HG03066 (cell line): ENCODE measurements around the gene TRIP11.

Source experiments
- ATAC-seq: cut with Tn5 transposase; IDR thresholded peaks from one replicate; pipeline ENCODE4 v1.9.1; 2021; ENCODE audit warnings: low read depth; ENCODE audit not compliant: unreplicated experiment

TRIP11 gene

DNA sequence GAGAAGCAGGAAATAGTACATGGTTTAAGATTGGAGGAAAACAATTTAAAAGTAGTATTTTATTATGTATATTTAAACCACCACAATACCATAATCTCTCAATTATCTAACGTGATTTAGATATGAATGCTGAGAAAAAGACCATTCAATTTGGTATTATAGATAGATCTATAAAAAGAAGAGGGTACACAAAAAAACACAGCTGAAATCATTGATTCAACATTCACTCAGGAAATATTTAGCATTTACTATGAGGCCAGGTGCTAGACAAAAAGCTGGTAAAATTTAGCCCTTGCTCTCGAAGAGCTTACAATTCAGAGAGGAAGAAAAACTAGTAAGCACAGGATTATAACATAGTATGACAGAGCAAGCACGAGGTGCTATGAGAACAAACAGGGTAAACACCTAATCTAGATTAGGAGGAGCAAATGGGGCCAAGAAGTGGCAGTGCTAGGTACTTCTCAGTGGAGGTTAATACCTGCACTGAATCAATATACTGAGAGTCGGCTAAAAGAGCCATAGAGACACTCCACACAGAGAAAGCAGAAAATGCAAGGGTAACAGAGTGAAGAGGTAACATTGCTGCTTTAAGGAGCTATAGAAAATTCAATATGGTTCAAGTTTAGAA is 27.6 kb downstream of the TRIP11 start:
- ATAC-seq: no peak

DNA sequence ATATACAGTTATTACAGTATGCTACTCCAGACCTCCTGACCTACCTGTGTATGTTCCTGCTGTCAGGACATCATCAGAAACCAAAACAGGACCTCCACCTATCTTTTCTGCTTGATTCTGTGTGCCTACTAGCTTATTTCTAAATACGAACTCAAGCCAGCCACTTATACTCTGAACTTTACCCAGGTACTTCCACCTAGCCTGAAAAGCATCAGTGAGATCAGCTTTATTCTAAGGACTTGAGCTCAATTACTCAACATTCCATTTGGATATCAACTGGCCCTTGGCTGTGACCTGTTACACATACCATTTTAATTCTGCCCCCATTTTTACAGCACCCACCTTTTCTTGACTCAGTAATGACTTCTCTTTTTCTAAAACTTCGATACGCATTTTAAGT is 29.2 kb downstream of the TRIP11 start:
- ATAC-seq: no peak

DNA sequence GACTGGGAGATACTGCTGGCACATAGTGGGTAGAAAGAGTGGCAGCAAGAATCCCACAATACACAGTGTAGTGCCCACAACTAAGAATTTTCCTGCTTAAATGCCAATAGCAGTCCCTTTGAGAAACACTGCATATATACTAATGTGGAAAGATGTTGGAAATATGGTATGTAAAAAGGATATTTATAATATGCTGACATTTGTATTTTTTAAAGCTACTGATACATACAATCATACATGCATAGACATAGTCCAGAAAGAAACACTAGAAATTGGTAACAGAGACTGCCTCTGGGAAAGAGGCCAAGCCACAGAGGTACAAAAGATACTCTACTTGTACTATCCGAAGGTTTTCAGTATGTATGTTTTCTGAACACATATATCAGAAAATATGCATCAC is 30.3 kb downstream of the TRIP11 start:
- ATAC-seq: no peak

DNA sequence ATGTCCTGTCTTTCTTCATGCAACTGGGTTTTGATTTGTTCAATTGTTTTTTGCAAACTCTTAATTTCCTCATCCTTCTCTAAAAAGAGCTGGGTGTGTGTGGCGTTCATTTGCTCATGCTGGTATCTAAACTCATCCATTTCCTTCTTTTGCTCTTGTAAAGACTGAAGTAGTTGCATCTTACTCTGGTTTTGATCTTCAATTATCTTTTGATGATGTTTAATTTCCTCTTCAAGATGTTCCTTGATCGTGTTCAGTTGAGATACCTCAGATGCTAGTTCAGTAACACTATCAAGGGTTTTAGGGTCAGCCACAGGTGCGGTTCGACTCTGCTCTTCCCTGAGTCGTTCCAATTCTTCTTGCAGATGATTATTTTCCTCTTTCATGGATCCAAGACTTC is 34.8 kb downstream of the TRIP11 start:
- no peak for ATAC-seq

DNA sequence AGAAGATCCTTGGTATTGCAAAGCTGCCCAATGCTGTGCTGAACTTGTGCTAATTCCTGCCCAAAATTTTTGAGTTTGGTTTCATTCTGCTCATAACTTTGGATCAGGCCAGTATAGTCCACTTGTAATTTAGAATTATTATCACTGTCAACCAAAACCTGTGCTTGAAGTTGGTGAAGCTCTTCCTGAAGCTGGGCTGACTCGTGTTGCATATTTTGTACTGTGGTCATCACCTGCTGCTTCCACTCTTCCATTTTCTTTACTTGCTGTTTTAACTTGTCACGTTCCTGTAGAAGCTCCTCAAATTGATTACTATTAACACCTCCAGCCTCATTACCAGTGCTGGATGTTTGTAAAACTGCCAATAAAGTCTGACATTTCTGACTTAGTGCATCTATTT is 35.8 kb downstream of the TRIP11 start:
- ATAC-seq: no peak

DNA sequence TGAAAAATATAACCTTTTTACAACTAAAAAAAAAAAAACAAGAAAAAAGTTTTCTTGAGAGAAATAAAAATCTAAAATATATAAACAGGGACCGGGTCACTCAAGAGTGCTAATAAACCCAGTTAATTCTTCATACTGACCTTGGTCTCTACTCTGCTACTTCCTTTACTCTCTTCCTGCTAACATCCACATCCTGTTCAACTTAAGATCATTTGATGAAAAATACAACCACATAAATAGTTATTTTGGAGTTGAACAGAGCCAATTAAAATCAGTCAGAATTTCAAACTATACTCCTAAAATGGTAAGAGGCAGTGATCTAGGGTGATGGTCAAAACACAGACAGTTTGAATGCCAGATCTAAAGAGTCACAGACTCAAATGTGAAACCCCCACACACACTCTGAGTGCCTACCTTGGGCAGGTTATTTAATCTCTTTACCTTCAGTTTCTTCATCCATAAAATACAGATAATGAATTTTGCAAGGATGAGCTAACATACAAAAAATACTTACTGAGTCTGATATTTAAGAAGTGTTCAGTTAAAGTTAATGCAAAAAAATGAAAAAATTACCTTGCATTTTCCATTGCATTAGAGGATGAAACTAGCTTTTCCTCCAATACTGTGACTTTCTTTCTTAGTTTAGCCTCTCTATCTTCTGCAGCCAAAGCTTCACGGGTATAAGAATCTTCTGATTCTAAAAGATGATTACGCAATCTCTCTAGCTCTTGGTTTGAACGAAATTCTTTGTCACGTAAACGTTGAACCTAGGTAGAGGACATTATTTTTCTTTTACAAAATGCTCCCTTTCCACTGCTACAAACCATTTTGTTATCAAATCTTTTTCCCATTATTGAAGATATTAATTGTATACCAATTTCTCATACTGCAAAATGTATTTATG is 40.9 kb downstream of the TRIP11 start:
- no peak for ATAC-seq

DNA sequence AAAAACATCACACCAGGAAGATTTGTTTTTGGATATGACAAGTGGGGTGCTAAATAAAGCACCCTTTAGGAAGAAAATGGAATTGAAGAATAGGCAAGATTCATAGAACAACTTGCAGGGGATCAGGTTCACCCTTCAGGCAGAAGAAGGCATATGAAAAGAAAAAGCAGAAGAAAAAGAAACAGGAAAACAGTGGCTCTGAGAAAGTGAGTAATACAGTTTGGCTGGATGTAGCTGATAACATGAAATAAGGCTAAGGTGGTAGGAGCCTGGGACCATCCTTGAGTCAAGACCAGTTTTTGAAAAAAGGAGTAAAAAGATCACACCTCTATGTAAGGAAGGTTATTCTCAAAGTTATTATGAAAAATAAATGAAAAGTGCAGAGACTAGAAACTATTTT is 42.4 kb downstream of the TRIP11 start:
- ATAC-seq: no peak

DNA sequence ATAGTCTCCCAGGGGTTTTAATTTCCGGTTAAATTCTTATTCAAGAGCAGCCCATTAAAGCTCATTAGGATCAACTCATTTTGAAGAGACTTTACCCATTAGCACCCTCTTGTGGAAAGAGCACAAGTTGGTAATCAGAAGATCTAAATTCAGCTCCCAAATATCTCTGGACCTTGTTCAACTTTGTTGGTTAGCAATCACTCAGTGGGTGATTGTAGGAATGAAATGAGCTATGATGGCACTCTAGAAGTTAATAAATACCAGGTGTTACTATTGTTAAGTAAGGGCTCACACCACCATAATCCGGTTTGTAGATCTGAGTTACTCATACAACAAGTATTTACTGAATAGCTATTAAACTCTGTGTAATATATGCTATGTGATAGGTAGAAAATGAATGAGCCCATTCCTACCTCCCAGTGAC is 42.9 kb downstream of the TRIP11 start:
- no peak for ATAC-seq

DNA sequence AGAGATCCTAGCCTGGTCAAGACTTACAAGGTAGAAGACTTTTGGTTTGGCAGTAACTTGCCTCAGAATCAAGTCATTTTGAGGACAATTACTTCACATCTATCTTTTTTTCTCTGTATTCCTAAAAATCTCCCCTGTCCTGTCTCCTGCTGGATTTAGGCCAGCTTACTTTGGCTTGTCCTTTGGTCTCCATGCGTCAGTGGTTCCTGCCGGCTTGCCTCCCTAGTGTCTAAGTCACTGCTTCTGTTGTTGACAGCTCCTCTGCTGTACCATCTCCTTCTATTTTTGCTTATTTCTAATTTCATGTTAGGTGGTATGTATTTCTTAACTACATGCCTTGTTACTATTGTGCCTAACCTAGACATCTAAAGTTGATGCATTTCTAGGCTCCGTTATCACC is 52.7 kb downstream of the TRIP11 start:
- no peak for ATAC-seq

DNA sequence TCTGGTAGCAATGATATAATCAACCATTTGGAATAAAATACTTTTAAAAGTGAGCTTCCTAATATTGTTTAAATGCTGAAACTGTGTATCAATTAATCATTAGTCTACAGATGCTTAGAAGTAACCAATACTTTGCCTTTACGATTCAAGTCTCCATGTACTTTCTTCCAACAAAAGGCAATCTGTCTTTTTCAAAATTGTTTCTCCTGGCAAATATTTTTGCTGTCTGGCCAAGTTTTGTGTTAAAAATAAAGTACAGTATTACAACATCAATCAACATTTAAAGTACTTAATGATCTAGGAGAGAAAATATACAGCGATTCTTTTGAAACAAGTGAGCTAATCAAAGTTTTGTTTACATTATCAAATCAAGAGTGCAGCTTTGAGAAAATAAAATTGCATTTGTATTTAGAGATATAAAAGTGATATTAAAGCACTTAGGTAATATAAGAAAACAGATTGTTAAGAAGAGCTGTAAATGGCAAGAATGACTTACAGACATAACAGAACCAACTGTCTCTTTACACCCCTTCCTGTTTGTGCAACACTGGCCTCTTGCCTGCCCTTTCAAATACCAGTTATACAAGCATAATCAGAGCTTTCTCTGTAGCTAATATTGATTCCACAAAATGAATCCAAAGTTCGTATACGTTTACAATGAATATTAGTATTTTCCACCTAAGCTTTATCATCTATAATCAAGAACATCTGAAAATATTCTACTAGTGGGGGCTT is 54.2 kb downstream of the TRIP11 start:
- no peak for ATAC-seq

DNA sequence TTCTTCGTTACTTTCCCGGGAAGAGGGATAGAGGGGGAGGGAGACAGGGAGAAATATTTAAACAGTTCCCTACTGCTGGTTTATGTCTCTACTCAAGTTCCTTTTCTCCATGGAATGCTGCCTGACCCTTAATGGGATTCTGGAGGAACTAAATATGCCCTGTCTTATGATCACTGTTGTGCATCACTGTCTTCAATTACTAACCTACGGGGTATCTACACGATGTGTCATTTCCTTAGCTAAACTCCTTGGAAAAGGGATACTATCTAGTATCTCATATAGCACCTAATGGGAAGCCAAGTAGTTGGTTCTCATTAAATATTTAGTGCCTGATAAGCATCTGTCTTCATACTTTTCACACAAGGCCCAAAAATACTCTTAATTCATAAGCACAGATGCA is 54.9 kb downstream of the TRIP11 start:
- no peak for ATAC-seq

DNA sequence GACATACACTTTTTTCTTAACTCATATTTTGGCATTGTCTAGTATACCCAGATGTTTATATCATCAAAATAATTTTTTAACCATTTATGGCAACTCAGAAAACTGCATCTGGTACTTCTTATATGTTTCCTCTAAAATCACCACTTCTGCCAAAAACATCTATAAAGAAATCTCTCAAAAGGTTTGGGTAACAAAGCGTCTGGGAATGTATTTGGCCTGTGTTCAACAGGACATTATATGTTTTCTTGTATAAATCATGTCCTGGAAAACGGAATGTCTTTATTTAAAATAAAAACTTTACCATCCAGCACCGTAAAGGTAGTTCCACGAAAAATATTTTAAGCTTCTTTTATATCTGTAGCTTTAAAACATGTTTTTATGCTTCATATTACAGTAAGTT is 56.3 kb downstream of the TRIP11 start:
- ATAC-seq: no peak

DNA sequence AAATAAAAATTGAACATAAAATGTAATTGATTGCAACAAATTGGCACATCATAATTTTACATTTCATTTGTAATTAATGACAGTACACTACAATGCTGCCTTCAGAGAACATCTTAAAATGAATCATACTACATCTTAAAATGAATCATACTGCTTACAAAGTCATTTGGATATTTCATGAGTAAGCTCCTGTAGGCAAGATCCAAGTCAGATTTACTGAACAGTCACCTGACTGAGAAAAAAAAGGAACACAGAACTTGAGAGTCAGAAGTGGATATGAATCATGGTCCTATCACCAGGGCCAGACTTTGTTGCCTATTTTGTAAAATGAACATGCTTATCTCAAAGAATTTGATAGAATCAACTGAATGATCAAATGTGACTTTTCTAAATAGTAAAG is 59.7 kb downstream of the TRIP11 start:
- ATAC-seq: no peak

DNA sequence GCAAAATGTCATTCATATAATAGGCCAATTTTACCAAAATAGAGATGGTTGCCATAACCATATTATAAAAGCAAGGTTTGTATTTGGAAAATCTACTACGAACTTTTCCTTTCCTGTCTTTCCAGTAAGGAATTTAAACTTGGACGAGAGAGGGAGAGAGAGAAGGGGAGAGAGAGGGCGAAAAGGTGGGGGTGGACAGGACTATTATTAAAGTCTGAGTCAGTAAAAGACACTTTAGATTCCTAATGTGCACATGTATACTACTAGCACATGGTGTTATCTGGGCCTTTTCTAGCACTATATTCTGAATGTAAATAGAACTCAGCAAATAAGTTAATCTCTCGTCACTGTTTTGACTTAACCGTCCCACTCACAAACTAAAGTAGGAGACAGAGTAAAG is 62.0 kb downstream of the TRIP11 start:
- ATAC-seq: no peak

DNA sequence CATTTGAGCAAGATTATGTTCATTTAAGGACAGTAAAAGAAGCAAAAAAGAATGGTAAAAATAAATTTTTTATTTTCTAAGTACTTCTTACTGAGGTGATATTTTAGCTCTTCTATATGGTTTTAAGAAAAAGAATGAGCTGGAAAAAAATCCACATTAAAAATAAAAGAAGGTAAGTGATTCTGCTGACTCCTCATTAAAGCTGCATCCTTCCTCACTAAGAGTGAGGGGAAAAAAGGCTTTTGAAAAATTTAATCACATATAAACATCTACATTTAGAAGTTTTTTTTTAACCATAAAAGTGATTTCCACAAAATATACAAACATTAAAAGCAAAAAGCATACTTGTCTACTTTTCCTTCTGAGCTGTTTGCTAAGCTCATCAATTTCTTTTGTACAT is 64.1 kb downstream of the TRIP11 start:
- ATAC-seq: no peak

DNA sequence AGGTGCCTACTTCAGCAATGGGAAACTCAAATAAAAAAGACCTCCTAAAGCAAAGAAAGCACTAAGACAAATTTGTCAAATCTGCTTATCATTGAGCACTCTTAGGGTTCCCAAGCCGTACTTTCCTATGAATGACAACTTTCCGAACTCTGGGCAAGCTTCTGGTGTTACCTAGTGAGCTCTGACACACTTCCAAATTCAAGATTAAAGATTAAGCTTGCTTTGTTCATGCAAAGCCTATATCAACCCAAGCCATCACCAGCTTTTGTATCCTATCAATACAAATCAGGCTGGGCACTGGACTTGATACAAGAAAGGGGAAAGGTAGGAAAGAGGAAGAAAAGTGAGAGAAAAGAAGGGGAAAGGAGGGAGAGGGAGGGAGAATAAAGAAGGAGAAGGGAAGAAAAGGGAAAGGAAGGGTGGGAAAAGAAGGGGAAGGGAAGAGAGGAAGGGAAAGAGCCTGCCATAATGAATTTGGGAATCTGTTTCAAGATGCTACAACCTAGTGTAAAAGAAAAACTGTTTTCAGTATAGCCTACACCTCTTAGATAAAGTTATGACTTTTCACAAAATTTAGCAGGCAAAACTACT is 68.6 kb downstream of the TRIP11 start:
- ATAC-seq: no peak

DNA sequence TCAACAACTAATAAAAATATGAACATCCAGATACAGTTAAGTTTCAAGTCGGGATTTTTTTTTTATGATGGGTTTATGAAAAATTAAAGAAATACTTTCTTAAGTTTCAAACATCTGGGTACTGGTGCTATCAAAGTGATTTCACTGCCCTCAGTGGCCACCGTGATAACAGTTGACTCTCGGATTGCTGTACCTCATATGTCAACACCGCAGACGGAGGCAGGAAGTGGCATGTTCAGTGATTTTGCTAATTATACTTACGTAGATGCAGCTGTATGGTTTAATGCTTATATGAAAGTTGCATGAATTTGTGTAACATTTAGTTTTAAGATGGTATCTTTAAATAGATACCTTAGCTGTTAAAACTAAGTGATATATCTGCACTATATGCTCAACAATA is 71.6 kb downstream of the TRIP11 start:
- ATAC-seq: no peak

DNA sequence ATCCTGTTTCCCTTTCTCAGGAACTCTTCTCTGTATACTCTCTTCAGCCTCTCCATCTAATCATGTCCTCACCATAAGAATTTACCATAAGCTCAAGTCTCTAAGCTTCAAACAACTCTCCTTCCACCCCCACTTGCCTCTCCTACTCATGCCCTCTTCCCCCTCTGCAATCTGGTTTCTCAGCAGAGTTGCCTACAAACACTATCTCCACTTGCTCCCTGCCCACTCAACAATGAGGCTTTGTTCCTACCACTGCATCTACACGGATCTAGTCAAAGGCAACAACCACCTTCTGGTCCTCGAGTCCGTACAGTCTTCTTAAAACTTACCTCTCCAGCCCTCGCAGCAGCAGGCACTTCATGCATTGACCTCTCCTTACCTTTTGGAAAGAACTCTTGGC is 75.1 kb downstream of the TRIP11 start:
- ATAC-seq: no peak

DNA sequence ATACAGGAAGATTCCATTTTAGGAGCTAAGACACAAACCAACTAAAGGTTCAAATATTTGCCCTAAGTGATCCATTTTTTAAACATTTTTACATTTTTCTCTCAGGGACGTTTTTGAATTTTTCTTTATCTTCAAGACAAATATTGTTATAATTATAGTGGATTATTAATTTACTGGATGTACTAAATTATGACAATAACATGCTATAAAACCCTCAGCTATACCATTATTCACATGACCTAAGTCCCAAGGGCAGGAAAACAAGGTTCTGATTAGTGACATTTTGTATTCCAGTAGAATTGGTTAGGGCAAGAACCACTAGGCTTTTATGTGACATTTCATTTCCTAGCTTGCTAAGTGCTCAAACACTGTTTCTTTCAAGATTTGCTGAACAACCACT is 75.8 kb downstream of the TRIP11 start:
- no peak for ATAC-seq

DNA sequence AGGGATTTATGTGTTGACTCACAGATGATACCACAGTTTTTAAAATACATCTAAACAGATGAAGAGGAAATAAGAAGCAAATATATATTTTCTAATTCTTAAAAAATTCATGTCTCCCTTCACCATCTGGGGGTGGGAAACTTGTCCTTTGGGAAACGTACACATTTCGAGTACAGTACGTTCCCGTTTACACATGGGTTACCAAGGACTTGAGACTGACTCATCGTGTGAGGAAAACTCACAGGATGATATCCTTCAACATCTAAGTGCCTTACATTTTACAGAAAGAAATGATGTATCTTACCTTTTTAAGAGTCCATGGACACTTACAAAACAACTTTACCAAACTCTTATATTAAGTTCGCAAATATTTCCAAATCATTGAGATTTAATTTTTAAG is 76.4 kb downstream of the TRIP11 start:
- ATAC-seq: no peak
